GM23248 (cell line): Measurements from ENCODE around the gene RAD51B.

ENCODE experiments used
- EZH2 ChIP-seq: fragments of 200-600 bp; sonication (generic); IDR thresholded peaks from 2 replicates; pipeline ENCODE4 v1.6.1; 2018; ENCODE audit warnings: antibody characterized with exemption, mild to moderate bottlenecking; ENCODE audit not compliant: insufficient read depth, poor library complexity, severe bottlenecking
- EZH2phosphoT487 ChIP-seq: fragments of 200-600 bp; sonication (generic); IDR thresholded peaks from 2 replicates; pipeline ENCODE4 v1.6.1; 2018; ENCODE audit warnings: antibody characterized with exemption, moderate library complexity, mild to moderate bottlenecking, low read depth; ENCODE audit not compliant: insufficient read depth

GRCh38 chr14:68140806-68141205, 321.2 kb downstream of the RAD51B start:
- TF ChIP-seq EZH2 (no peak), EZH2phosphoT487 (no peak)
